Islet precursor cell (in vitro differentiated cells): ENCODE data around the gene ACTR6.
"Not testable (repeated sequence)": the region's sequence is repeated elsewhere in the genome, so short reads cannot be mapped to it uniquely, and the experiment has no call there.

Source experiments
- DNase-seq: peaks from one replicate; pipeline ENCODE4 v3.0.0-alpha.2; 2018

Gene ACTR6

DNA sequence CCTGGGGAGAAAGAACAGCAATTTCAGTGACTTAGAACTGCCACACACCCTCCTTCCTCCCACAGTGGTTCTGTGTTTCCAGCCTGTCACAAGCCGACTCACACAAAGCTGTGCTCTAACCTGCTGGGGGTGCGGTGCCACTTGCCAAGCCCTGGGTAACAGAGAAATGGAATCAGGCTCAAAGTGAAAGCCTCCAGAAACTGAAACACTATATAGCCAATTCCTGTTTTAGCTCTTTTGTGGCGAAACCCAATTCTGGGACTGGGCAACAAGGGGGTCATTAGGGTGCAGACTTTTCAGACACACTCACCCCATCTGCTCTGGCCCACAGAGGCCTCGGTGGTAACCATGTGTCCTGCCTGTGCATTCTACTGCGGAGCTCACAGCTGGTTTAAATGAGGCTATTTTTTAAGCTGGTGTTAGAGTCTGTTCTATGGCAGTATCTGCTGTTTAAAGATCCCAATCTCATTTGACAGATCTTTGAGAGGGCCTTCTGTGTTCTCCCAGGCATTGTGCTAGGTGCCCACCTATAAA lies 15.2 kb upstream of the ACTR6 start:
- peak; percentile 61 for DNase-seq

DNA sequence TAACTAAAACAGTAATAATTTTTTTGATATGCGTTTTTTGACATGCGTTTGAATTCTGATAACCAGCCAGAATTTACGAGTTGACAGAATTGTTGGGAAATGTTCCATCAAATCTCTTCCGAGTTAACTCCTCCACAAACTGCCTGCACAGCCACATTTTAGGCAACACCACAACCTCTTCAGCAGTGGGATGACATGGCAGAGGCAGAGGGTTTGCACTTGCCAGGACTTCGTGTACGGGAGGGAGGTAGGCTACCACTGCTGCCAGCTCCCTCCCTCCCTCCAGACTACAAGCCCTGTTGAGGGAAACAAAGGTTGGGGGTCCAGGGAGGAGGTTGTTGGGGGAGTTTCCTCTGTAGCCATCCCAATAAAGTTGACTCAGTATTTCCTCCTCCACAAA lies 14.5 kb upstream of the ACTR6 start:
- DNase-seq = peak; percentile 31

DNA sequence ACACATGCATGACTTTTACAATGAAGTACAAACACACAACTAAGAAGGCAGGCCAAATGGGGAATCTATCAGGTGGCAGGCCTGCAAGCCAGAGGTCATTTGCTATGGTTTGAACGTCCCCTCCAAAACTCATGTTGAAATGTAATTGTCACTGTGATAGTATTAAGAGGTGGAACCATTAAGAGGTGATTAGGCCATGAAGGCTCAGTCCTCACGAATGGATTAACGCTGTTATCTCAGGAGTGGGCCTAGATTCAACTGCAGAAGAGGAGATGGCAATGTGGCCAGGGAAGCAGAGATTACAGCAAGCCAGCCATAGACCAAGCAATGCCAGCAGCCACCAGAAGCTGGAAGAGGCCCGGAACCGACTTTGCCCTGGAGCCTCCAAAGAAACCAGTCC lies 13.5 kb upstream of the ACTR6 start:
- peak; percentile 29 for DNase-seq

DNA sequence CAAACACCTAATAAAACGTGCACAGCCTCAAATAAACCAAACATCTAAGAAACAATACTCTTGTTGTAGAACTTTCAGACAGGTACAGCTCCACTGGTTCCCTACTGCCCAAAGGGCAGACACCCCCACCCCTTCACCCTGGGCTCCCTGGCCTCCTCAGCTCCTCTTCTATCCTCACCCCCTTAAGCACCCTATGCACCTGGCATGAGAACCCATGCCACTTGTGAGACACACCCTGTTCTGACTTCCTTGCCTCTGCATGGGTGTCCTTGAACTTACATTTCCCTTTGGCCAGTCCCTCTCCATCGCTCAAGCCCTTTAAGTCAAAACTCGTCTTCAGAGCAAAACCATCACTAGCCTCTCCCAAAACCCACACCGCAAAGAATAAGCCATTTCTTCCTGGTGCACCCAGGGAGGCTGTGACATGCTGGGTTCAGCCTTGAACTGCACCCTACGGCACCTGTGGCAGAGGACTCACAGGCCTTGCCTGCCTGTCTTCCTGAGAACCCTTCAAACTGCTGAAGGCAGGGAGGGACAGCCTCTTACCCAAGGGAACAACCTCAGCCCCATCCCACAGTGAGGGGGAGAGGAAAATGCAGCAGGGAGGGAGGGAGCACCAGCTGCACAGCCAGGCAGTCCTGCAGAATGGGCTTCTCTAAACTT lies 12.6 kb upstream of the ACTR6 start:
- DNase-seq = no peak

DNA sequence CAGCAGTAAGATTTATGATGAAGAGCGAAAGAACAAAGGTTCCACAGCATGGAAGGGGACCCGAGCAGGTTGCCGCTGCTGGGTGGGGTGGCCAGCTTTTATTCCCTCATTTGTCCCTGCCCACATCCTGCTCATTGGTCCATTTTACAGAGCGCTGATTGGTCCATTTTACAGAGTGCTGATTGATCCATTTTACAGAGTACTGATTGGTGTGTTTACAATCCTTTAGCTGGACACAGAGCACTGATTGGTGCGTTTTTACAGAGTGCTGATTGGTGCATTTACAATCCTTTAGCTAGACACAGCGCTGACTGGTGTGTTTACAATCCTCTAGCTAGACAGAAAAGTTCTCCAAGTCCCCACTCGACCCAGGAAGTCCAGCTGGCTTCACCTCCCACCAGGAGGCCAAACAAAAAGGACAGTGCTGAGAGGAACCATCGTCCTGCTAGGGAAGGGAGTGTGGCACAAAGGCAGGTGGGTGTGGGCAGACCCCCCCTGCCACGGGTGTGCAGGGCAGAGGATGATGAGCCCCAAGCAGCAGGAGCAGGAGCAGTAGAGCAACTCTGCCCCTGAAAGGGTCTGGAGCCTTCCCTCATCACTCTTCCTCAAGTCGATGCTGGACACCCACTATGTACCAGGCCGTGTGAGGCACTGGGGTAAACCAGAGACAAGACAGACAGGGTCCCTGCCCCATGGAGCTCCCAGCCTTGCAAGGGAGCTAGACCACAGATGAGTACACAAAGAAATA lies 11.6 kb upstream of the ACTR6 start:
- DNase-seq = not testable (repeated sequence)

DNA sequence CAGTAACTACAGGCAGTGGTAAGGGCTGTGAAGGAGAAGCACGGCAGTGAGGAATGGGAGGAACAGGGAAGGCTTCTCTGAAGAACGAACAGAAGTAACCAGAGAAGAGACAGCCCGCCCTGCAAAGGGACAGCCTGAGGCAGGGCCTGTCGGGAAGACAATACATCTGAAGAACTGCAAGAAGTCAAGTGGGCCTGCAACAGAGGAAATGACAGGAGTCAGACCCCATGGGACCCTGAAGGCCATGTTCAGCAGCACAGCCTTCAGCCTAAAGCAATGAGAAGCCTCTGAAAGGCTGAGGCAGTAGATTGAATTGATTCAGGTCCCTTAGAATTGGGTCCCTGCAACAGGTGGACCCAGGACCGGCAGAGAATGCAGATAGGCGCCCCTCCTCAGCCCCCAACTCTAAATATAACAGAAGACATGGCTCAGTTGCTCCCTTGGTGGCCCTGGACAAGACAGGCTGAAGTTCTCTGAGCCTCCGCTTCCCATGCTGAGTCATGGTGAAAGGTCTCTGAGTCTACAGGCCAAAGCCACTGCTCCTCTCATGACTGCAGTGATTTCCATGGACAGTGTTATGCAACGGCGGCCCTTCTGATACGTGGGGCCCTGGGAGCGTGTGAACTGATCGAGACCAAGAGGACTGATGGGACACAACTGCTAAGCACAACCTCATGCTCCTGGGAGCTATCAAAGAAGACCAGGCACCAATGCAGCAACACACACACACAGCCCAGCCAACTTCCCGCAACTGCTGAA lies 10.8 kb upstream of the ACTR6 start:
- peak; percentile 43 for DNase-seq

DNA sequence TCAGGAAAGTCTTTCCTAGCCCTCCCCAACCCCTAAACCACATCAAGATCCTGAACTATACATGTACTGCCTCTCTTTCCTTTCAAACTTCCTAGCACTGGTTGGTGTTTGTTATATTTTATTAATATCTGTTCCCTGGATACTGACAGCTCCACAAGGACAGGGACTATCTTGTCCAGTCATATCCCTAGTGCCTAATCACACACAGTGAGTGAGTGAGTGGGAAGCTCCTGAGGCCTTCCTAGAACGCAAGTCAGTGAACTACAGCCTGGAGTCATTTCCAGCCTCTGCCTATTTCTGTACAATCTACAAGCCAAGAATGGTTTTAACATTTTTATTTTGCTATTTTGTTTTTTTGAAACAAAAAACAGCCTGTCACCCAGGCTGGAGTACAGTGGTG lies 7.5 kb upstream of the ACTR6 start:
- DNase-seq = no peak

- no peak for DNase-seq
These were observed 3.1 kb upstream of the ACTR6 start for GRCh38 chr12:100197486-100197885.

DNA sequence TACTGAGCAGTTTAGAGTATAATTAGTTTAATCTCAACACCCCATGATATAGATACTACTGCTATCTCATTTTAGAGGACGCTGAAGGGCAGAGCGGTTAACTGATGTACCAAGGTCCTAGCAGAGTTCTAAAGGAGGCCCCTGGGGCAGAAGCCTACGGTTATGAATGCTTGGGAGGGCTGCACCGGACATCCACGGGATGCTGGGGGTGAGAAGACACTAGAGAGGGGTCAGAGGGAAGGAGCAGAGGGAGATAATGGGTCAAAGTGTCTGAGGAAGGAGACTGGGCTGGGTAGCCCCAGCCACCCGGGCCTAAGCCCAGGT lies 1.6 kb upstream of the ACTR6 start:
- DNase-seq = no peak

DNA sequence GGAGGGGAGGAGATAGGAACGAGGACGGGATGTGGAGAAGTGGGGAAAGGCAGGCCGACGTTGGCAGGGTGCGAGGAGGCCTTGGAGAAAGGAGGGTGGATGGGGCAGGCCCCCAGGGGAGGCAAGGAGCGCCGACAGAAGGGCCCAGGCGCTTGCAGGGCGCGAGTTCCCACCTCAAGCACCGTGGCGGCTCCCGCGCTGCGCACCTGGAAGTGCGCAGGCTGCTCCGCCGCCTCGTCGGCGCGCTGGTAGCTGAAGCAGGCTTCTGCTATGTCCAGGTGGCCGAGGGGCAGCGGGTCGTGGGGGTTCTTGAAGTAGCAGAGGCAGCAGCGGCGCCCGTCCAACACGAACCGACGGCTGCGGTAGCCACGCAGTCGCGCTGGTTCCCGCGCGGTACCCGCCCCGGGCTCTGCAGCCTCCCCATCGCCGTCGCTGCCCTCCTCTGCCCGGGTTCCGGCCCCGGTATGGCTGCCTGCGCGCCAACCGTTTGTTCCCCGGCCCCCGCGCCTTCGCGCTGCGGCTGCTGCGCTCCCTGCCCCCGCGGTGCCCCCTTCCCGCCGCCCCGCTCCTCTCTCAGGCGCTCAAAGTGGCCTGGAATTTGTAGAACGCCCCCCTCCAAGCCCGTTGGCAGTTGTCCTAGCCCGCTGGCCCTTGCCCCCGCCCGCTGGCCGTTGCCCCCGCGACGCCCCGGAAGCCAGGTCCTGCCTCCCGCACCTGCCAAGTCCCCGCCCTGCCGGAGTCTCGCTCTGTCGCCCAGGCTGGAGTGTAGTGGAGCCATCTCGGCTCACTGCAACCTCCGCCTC lies 1.1 kb upstream of the ACTR6 start:
- peak; percentile 95 for DNase-seq

GRCh38 chr12:100201604-100202423 lies 1.2 kb downstream of the ACTR6 start:
- DNase-seq = no peak

- DNase-seq = no peak
These were observed 6.7 kb downstream of the ACTR6 start for GRCh38 chr12:100207311-100207710.

DNA sequence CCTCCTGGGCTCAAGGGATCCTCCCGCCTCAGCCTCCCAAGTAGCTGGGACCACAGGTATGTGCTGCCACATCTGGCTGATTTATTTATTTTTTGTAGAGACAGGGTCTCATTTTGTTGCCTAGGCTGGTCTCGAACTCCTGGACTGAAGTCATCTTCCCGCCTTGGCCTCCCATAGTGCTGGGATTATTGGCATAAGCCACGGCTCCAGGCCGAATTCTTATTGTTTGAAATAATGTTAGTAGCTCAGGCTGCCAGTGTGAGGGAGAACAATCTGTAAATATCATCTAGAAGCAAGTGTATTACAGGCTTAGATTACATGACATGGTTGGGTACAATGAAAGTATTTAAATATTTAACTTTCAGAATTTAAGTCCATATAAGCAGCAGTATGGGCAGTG lies 8.2 kb downstream of the ACTR6 start:
- no peak for DNase-seq

DNA sequence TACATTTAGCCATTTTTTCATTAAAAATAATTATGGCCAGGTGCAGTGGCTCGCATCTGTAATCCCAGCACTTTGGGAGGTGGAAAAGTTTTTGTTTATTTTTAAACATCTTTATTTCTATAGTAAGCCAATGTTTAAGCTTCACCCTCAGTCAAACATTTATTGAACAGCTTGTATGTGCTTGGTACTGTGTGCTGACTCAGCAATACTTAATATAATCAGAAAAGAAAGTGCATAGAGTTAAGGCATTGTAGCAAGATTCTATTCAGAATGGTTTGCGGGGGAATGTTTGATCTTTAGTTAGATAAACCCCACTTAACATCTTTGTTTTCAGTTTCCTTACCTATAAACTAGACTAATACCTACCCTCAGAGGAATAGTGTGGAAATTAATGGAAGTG lies 11.1 kb downstream of the ACTR6 start:
- DNase-seq = no peak

DNA sequence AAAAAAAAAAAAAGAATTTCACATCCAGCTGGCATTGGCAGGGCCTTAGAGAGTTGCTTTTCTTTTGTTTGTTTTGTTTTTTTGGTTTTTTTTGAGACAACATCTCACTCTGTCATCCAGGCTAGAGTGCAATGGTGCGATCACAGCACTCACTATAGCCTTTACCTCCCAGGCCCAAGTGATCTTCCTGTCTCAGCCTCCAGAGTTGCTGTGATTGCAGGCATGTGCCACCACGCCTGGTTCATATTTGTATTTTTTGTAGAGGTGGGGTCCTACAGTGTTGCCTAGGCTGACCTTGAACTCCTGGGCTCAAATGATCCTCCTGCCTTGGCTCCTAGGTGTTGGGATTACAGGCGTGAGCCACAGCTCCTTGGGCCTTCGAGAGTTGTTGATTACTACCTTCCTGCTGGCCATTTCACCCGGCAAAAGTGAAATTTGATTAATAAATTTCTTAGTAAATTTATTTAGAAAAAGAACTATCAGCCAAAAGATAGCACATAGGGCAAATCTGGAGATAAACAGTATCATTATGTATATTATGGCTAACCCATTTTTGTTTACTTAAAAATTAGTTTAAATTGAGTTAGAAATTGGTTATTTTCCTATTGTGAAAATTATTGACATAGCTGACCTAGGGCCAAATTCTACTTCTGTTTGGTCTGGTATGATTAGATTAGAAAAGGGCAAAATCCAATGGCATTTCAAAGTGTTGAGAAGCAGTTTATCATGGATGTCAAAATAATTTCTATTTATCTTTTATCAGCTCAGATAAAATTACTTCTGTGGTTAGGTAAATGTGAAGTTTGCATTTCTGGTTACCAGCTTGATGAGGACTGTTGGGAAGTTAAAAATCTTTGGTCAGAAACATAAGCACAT lies 12.6 kb downstream of the ACTR6 start:
- DNase-seq = no peak

- DNase-seq = no peak
These were observed 13.9 kb downstream of the ACTR6 start for GRCh38 chr12:100214518-100214917.

DNA sequence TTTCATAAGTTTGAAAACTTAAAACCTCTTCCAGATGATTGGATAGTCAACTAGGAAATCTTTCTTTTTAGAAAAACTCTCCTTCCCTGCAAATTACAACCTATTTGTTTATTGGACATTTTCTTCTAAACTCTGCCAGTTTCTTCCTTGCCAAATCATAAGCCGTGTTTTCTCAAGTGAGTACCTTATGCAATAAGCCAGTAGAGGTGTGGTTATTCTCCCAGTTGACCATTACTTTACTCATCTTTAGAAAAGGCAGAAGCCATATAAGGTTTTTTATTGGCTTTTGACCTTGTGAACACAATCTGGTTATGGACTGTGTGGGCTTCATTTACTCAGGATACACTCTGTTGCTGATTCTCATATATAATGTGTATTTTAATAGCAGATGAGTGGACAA lies 14.6 kb downstream of the ACTR6 start:
- DNase-seq = no peak

DNA sequence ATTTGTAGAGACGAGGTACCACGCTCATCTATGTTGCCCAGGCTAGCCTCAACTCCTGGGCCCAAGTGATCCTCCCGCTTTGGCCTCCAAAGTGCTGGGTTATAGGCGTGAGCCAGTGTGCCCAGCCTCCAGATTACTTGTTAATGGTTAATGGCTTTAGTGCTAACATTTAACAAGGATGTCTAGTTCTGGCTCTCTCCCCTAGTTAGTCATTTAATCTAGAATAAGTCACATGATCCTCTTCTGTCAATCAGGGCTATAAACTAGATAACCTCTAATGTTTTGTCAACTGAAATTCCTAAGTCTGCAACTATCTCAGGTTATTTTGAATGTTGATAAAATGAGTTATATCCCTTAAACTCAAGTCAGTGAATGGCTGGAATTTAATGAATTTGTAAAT lies 15.7 kb downstream of the ACTR6 start:
- no peak for DNase-seq

GRCh38 chr12:100219328-100220109 lies 18.9 kb downstream of the ACTR6 start:
- DNase-seq = no peak

GRCh38 chr12:100221523-100221922 lies 20.9 kb downstream of the ACTR6 start:
- no peak for DNase-seq
